ENCODE measurements around the gene CRYBG1.

DNA sequence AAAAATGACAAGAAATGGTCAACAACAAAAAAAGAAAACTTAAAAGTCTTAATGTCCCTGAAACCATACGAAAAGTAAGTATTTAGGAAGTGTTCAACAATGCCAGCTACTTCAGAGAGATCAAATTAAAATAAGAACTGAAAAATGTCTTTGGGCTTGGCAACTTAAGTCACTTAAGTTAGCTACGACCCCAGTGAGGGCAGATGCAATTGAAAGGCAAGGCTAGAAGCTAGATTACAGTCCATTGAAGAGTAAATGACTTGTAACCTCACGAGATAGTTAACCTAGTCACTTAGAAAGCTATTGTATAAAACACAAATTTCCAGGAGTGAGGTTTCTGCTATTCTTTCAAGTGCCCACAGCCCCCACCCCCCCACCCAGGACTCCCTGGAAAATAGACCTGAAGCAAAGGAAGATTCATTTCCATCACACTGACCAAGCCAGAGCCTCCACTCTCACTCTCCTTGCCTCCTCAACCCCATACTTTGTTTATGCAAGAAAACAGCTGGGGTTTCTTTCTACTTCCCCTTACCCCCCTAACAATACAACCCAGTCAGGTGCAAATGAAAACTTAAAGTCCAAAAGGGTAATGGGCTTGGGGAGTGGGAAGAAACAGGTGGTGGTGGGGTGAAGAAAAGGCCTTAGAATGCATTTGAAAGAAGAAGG is 254.2 kb downstream of the CRYBG1 start:
- TF ChIP-seq, protein P1, sequence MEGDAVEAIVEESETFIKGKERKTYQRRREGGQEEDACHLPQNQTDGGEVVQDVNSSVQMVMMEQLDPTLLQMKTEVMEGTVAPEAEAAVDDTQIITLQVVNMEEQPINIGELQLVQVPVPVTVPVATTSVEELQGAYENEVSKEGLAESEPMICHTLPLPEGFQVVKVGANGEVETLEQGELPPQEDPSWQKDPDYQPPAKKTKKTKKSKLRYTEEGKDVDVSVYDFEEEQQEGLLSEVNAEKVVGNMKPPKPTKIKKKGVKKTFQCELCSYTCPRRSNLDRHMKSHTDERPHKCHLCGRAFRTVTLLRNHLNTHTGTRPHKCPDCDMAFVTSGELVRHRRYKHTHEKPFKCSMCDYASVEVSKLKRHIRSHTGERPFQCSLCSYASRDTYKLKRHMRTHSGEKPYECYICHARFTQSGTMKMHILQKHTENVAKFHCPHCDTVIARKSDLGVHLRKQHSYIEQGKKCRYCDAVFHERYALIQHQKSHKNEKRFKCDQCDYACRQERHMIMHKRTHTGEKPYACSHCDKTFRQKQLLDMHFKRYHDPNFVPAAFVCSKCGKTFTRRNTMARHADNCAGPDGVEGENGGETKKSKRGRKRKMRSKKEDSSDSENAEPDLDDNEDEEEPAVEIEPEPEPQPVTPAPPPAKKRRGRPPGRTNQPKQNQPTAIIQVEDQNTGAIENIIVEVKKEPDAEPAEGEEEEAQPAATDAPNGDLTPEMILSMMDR (conservative IDR thresholded peaks at IDR 0.05; ENCODE audit: low read depth, low read length): no peak
- TF ChIP-seq EZH2phosphoT487 (IDR thresholded peaks at IDR 0.05; ENCODE audit: borderline replicate concordance, low read length) (no peak), EZH2 (IDR thresholded peaks at IDR 0.05; ENCODE audit: low read length, unreplicated experiment) (no peak)

Data from PC-3 (cell line).